Muscle layer of colon (tissue), 2 donors: ENCODE results near the gene HOXB9.
A peak's percentile ranks its signal among the peaks of the same experiment; 100 is the strongest.

ENCODE experiments used
- H3K27ac ChIP-seq: one replicate; pipeline ENCODE4 v1.7.0; 2013; ENCODE audit warnings: low read depth, mild to moderate bottlenecking, low read length, moderate library complexity
- H3K27me3 ChIP-seq, 2 donors: one replicate each; pipeline ENCODE4 v1.7.0; 2013; ENCODE audit warnings: low read length in 2 of 2, mild to moderate bottlenecking in 2 of 2; ENCODE audit not compliant: insufficient read depth in 2 of 2, control insufficient read depth in 1 of 2
- H3K36me3 ChIP-seq: one replicate; pipeline ENCODE4 v1.7.0; 2013; ENCODE audit warnings: mild to moderate bottlenecking, low read length; ENCODE audit not compliant: insufficient read depth
- H3K4me1 ChIP-seq: one replicate; pipeline ENCODE4 v1.7.0; 2013; ENCODE audit warnings: mild to moderate bottlenecking, low read length; ENCODE audit not compliant: insufficient read depth
- H3K4me3 ChIP-seq, 2 donors: one replicate each; pipeline ENCODE4 v1.7.0; 2013; ENCODE audit warnings: low read length in 2 of 2, low read depth in 1 of 2, mild to moderate bottlenecking in 1 of 2, moderate library complexity in 1 of 2
- H3K9ac ChIP-seq: one replicate; pipeline ENCODE4 v1.7.0; 2013; ENCODE audit warnings: low read length
- H3K9me3 ChIP-seq: one replicate; pipeline ENCODE4 v1.7.0; 2013; ENCODE audit warnings: mild to moderate bottlenecking, low read length
- donor health status: abdominal sarcoma.
- donor health status: Adenocarcinoma of cecum.

The HOXB9 gene

DNA sequence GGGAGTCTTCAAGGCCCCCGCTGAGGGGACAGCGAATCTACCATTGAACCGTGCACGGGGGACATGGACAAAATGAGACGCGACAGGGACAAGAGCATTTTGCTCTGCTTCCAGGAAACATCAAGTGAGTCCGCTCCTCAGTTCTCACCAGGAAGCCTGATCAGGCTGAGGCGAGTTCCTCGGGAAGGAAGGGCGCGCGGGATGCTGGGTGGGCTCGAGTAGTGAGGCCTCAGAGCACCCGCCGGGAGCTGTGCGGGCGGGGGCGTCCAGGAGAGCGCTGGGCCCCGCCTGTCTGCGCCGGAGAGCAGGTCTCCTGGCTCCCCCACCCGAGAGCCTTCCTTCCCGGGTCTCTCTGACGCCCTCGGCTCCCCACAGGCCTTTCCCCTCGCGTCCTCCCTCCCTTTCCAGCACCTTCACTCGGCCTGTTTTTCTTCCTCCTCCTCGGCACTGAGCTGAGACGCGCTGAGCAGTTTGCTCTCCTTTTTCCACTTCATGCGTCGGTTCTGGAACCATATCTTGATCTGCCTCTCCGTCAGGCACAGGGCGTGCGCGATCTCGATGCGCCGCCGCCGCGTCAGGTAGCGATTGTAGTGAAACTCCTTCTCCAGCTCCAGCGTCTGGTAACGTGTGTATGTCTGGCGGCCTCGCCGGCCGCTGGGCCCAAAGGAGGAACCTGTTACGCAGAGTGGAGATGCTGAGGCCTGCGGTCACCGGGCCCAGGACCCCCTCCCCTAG is 30.0 kb downstream of the HOXB9 start:
- Histone ChIP-seq H3K4me1 (peaks cover 59% of the 10 kb centered on the region), H3K9me3 (no peaks in the 10 kb centered on the region), H3K9ac (peak overlapping the region; percentile 4), H3K27me3 (peaks cover 0 to 6% of the 10 kb centered on the region in 2 donors), H3K27ac (peak overlapping the region; percentile 83), H3K36me3 (no peaks in the 10 kb centered on the region), H3K4me3 (peak overlapping the region; percentile 64 to 66)

DNA sequence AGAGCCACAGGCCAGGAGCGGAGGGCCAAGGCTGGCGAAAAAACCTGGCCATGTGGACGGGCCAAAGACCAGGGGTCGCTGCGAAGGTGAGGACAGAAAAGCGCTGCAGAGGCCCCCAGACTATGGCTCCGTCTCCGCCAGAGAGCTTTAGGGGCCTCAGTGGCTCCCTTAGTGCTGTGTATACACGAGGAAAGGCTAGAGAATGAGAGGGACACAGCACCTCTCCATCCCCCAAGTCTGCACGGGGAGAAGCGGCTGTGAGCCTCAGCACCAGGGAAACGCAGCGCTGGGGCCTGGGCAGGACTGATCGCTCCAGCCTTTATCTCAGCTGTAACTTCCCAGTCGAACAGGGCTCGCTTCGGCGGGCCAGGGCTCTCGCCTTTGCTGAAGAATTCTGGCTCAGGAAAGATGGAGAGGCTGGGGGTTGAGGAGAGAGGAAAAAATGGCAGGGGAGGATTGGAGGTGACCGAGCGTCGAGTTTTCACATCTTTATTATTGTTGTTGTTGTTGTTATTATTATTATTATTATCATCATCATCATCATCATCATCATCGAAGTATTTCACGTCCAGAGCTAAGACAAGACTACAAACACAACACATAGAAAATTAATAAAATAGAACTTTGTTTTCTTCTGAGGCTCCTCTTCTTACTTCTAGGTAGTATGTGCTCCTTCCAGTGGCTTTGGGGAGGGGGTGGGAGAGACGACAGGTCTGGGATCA is 30.7 kb downstream of the HOXB9 start:
- Histone ChIP-seq H3K4me3 (peak overlapping the region; percentile 64 to 66), H3K36me3 (no peaks in the 10 kb centered on the region), H3K9me3 (no peaks in the 10 kb centered on the region), H3K27me3 (peaks cover 0 to 8% of the 10 kb centered on the region in 2 donors), H3K9ac (peak overlapping the region; percentile 4), H3K4me1 (peaks cover 59% of the 10 kb centered on the region), H3K27ac (peak overlapping the region; percentile 83)

DNA sequence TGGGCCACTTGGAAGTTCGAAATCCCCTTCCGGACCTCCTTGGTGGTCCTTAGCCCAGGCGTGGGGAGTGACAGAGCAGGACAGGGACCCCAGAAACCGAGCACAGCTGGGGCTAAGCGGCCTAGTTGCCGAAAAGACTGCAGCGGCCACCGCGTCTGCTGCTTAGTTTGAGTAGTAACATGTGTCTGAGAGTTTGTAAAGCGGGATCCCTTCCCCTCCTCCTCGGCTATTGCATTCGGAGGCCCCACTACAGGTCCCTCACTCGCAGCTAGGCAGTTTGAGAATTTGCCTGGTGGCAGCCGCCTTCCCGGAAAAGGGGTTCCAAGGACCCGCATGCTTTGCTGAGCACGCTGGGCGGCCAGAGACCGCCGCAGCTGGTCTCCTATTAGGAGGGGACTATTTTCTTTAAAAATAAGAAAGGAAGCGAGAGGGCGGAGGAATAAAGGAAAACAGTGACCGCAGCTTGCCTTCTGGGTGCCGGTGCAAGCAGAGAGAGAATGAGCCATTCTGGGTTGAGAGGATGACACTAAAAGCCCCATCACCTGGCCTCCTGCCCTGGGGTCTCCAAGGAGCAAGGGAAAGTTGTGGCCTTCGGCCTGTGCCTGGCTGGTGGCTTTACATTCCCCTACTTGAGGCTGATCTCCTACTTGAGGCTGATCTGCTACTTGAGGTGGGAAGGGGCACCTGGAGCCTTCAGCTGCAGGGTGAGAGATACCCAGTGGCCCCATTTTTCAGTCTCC is 31.4 kb downstream of the HOXB9 start:
- no peaks in the 10 kb centered on the region for H3K9me3 ChIP-seq
- H3K4me1 ChIP-seq: peaks cover 54% of the 10 kb centered on the region
- H3K36me3 ChIP-seq: no peaks in the 10 kb centered on the region
- H3K9ac ChIP-seq: peak overlapping the region; percentile 53
- H3K4me3 ChIP-seq: peak overlapping the region; percentile 22 to 43
- H3K27me3 ChIP-seq: peaks cover 0 to 8% of the 10 kb centered on the region in 2 donors
- peak overlapping the region; percentile 74 for H3K27ac ChIP-seq

DNA sequence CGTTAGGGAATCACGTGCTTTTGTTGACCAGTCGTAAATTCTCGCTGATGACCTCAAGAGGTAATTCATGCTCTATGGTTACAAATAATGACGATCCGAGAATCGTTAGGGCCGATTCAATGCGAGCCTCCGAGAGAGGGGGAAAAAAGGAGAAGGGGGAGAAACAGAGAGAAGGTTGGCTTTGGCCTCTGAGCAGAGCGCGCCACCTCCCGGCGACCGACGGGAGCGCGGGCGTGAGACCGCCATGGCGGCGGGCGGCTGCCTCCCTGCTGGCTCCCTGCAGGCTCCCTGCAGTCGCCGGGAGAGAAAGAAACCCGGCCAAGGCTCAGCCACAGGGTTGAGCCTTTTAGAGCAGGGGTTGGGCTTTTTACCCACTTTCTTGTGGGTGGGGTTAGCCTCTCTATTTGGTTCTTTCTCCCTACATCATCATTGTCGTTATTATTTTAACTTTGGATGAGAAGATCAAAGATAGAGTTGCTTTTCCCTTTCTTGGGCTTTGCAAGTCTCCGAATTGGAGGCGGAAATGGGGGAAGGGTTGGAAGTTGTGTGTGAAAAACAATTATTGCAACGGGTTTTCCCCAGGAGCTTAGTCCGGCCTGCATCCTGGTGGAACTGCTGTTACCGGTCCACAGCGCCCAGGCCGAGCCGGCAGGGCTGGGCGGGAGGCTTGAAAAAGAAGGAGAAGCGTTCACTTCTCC is 32.2 kb downstream of the HOXB9 start:
- Histone ChIP-seq H3K36me3 (no peaks in the 10 kb centered on the region), H3K9ac (peak overlapping the region; percentile 53), H3K27ac (peak overlapping the region; percentile 74), H3K9me3 (no peaks in the 10 kb centered on the region), H3K4me3 (peak overlapping the region; percentile 22 to 67), H3K27me3 (peaks cover 0 to 6% of the 10 kb centered on the region in 2 donors), H3K4me1 (peaks cover 48% of the 10 kb centered on the region)

DNA sequence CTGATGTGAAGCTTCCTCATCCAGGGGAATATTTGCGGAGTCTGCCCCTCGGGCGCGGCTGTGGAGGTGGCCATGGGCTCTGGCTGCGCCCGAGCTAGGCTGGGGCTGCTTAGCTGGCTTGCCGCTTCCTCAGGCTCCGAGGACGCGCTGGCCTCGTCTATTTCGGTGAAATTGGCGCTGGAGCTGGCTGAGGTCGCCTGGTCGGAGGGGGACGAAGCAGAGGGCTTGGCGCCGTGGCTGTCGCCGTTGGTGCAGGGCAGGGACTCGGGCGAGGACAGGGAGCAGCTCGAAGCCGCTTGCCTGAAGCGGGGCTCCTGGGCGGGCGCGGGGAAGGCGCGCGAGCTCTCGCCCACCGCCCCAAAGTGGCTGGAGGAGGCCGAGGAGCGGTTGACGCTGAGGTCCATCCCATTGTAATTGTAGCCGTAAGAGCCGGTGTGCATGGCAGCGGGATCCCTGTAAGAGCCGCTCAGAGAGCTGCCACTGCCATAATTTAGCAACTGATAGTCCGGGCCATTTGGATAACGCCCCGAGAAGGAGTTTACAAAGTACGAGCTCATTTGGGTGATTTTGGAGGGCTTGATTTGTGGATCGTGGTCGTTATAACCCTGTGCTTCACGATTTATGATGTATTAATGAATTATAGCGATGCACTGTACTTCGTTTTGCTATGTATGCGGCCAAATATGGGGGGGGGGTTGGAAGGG is 32.9 kb downstream of the HOXB9 start, which contains the start of gene HOXB5:
Gene HOXB5 (minus strand): TSS at position 654 of the 704 bp plus-strand sequence. CDS start 97 bp downstream, at position 557.
- H3K9me3 ChIP-seq: no peaks in the 10 kb centered on the region
- H3K27me3 ChIP-seq: peaks cover 0 to 3% of the 10 kb centered on the region in 2 donors
- peak within 1 kb of the TSS; percentile 96 for H3K27ac ChIP-seq
- peak within 1 kb of the TSS; percentile 58 for H3K9ac ChIP-seq
- peaks cover 45% of the 10 kb centered on the region for H3K4me1 ChIP-seq
- H3K4me3 ChIP-seq: peak within 1 kb of the TSS; percentile 67 to 75
- no peaks in the 10 kb centered on the region for H3K36me3 ChIP-seq

DNA sequence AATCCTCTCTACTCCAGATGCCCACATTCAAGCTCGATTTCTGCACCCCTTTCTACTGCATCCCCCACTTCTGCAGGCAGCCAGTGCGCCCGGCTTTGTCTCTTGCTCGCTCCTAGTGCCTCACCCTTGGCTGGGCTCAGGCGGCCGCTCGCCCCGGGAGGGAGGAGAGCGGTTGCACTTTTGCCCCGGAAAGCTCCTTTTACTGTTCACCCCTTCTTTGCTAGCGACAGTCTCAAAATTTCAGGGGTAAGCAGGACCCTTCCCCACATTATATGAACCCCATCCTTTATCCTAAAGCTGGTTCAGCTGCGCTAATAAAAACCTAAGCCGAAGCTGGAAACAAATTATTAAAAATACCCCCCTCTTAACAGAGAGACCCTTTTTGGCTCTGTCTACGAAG is 33.6 kb downstream of the HOXB9 start:
- H3K27me3 ChIP-seq: peaks cover 0 to 3% of the 10 kb centered on the region in 2 donors
- no peaks in the 10 kb centered on the region for H3K9me3 ChIP-seq
- H3K4me1 ChIP-seq: peaks cover 50% of the 10 kb centered on the region
- no peaks in the 10 kb centered on the region for H3K36me3 ChIP-seq
- H3K4me3 ChIP-seq: peak overlapping the region; percentile 67 to 75
- peak overlapping the region; percentile 96 for H3K27ac ChIP-seq
- peak overlapping the region; percentile 58 for H3K9ac ChIP-seq

DNA sequence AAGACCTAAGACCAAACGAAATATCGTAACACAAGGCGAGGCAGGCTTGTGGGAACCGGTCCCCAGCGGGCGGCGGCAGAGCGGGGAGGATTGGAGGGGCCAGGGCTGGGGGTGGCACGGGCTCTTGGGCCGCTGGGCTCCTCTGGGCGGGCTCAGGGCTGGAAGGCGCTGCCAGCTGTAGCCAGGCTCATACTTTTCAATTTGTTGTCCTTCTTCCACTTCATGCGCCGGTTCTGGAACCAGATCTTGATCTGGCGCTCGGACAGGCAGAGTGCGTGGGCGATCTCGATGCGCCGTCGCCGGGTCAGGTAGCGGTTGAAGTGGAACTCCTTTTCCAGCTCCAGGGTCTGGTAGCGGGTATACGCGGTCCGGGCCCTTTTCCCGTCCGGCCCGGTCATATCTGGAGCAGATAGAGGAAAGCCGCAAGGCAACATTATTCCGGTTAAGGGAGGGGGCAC is 34.1 kb downstream of the HOXB9 start:
- Histone ChIP-seq H3K4me3 (peak overlapping the region; percentile 67 to 75), H3K9me3 (no peaks in the 10 kb centered on the region), H3K27ac (peak overlapping the region; percentile 96), H3K36me3 (no peaks in the 10 kb centered on the region), H3K4me1 (peaks cover 51% of the 10 kb centered on the region), H3K27me3 (peaks cover 0 to 3% of the 10 kb centered on the region in 2 donors), H3K9ac (peak overlapping the region; percentile 58)

DNA sequence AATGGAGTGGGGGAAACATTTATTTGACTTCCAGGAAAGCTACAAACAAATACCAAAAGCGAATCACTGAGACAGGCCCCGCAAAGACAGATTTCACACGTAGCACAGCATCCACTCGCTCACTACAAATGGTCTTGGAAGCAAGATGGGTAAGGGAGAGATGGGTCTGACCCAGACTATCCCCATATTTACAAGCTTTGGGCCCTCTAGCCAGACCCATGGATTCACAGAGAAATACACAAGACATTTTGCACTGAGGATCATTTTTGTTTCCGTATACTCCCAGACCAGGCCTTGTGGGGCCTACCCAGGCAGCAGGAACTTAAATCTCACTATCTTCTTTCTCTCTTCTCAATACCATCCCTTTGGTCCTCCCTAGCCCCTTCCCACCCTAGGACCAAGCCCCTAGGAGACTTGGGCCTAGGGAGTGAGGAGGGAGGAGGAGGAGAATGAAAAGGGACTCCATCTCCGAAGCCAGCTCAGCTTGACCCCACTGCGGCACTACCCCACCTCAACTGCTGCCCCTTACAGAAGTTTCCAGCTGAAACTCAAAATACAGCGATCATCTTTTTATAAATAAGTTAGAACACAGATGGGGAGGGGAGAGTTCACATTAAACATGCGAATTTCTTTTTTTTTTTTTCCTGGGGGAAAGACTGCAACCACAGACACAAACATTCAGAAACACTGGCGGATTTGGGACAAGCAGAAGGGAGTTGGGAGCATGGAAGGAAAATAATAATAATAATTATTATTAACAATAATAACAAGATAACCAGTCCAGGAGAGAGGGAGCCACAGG is 34.7 kb downstream of the HOXB9 start:
- no peaks in the 10 kb centered on the region for H3K9me3 ChIP-seq
- peak overlapping the region; percentile 96 for H3K27ac ChIP-seq
- H3K4me3 ChIP-seq: peak overlapping the region; percentile 51 to 97
- H3K27me3 ChIP-seq: peaks cover 0 to 3% of the 10 kb centered on the region in 2 donors
- H3K4me1 ChIP-seq: peaks cover 56% of the 10 kb centered on the region
- H3K9ac ChIP-seq: peak overlapping the region; percentile 95
- H3K36me3 ChIP-seq: no peaks in the 10 kb centered on the region

DNA sequence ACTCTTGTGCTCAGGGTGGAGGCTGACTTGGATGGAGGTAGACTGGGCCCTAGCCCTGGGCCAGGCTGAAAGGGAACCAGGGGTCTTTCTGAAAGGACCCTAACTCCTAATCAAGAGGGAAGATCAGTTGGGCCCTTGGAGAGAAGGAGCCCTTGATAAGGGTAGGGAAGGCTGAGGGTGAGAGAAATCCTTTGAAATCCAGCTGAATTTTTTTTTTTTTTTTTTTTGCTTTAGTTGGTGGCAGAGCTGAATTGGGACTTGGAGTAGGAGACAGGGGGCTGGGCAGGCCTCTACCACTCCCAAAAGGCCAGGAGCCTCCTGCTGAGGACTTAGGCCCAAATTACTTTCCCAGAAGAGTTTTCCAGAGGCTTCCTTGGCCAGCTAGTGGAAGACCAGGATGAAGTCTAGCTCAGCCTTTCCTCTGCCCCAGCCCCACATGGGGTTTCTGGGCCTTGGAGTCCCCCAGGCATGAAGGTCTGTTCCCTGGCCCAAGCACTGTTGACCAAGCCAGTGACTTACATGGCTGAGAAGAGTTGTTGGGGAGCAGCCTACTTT is 35.5 kb downstream of the HOXB9 start:
- H3K9ac ChIP-seq: peak overlapping the region; percentile 95
- peaks cover 0 to 3% of the 10 kb centered on the region in 2 donors for H3K27me3 ChIP-seq
- H3K27ac ChIP-seq: peak overlapping the region; percentile 96
- peak overlapping the region; percentile 51 to 97 for H3K4me3 ChIP-seq
- no peaks in the 10 kb centered on the region for H3K9me3 ChIP-seq
- peaks cover 54% of the 10 kb centered on the region for H3K4me1 ChIP-seq
- H3K36me3 ChIP-seq: no peaks in the 10 kb centered on the region
